ENCODE results near the gene EIF3D.

The EIF3D gene

GRCh38 chr22:36464715-36465231 is 64.2 kb downstream of the EIF3D start:
- no peak for DNase-seq (ENCODE audit: low read depth)

- no peak for DNase-seq (ENCODE audit: low read depth)
Measured at GRCh38 chr22:36463783-36464184, 65.2 kb downstream of the EIF3D start.

- no peak for DNase-seq (ENCODE audit: low read depth)
Measured at GRCh38 chr22:36461665-36462649, 67.0 kb downstream of the EIF3D start.
